A549 treated with AZD9567 at 1 μM for 4 hours (cell line): ENCODE results near the gene SLC51A. TPM values are rescaled to one million over a fixed set of nuclear protein-coding genes. Genes with fewer than 3 reads are reported as not detected.

ENCODE experiments used
- total RNA-seq: library from RNA; stranded (reverse); fragments of 200-300 nt; extraction: Qiagen RNA extraction; gene quantifications from 5 replicates; pipeline ENCODE4 v1.2.3, GENCODE V29; 2022; ENCODE audit not compliant: insufficient read depth

SLC51A gene
- total RNA-seq = not detected in 5 replicates

GRCh38 chr3:196216089-196216564 lies at the start of gene SLC51A:
TSS of gene SLC51A (plus strand) at chr3:196216534. CDS start at chr3:196216713, 179 bp downstream.

GRCh38 chr3:196210673-196211556 lies 5.4 kb upstream of the SLC51A start, which contains the start of gene ZDHHC19:
TSS of gene ZDHHC19 (minus strand) at chr3:196211400. CDS start at chr3:196211315, 85 bp downstream.

Other genes with a start within 250 kb of the SLC51A start
- gene TFRC, start 134.4 kb upstream of the SLC51A start, total RNA-seq = 86.3 to 98.5 TPM (median 92.4 TPM) in 5 replicates
- 0.11 to 0.34 TPM (median 0.21 TPM) in 4 of 5 replicates, not detected in the other for gene ZDHHC19, start 5.1 kb upstream of the SLC51A start, total RNA-seq
- 29.5 to 48.7 TPM (median 35.0 TPM) in 5 replicates for gene PCYT1A, start 71.2 kb downstream of the SLC51A start, total RNA-seq
- 7.8 to 26.2 TPM (median 25.6 TPM) in 5 replicates for gene DYNLT2B, start 101.7 kb downstream of the SLC51A start, total RNA-seq
- 7.4 to 10.7 TPM (median 7.9 TPM) in 5 replicates for gene TM4SF19, start 121.9 kb downstream of the SLC51A start, total RNA-seq
- 6.5 to 11.0 TPM (median 8.7 TPM) in 5 replicates for gene UBXN7, start 215.9 kb downstream of the SLC51A start, total RNA-seq